K562 (cell line): ENCODE results near the gene GLRX2. TPM values are rescaled to one million over a fixed set of nuclear protein-coding genes. Genes with fewer than 3 reads are reported as not detected.
A peak's percentile ranks its signal among the peaks of the same experiment; 100 is the strongest.

Experiments used
- ATF3 ChIP-seq, 2 experiments: fragments of 450-650 bp in 1 of 2; sonication (generic) in 1 of 2; formaldehyde crosslinking in 1 of 2; IDR thresholded peaks in 1 of 2; conservative IDR thresholded peaks in 1 of 2; 2 replicates each; pipeline versions ENCODE4 v1.6.1 to v1.8.1; 2016 to 2023; ENCODE audit warnings: mild to moderate bottlenecking in 2 of 2, moderate library complexity in 2 of 2, inconsistent platforms in 1 of 2, missing genetic modification reagents in 1 of 2
- CHCHD3 ChIP-seq: fragments of 250-450 bp; sonication (Bioruptor Pico); IDR thresholded peaks from 2 replicates; pipeline ENCODE4 v2.1.2; 2022; ENCODE audit warnings: mild to moderate bottlenecking
- ERF ChIP-seq: fragments of 450-650 bp; formaldehyde crosslinking; IDR thresholded peaks from 2 replicates; pipeline ENCODE4 v1.4.0; 2020; ENCODE audit warnings: mild to moderate bottlenecking, mixed read lengths
- HOMEZ ChIP-seq: fragments of 250-450 bp; sonication (Bioruptor Pico); IDR thresholded peaks from 2 replicates; pipeline ENCODE4 v1.4.0; 2020; ENCODE audit warnings: mild to moderate bottlenecking, moderate library complexity
- KDM1A ChIP-seq, 2 experiments: fragments of 450-650 bp; IDR thresholded peaks; 2 replicates each; pipeline ENCODE4 v1.6.1; 2016; ENCODE audit warnings: mild to moderate bottlenecking in 2 of 2
- NELFE ChIP-seq: IDR thresholded peaks from 2 replicates; pipeline ENCODE4 v1.6.1; 2011; ENCODE audit warnings: mild to moderate bottlenecking; ENCODE audit not compliant: insufficient read depth, insufficient read length
- POLR3A ChIP-seq: IDR thresholded peaks from 2 replicates; pipeline ENCODE4 v1.6.1; 2011; ENCODE audit warnings: borderline replicate concordance, mild to moderate bottlenecking, moderate library complexity; ENCODE audit not compliant: insufficient read length, insufficient read depth; ENCODE audit errors: extremely low read depth
- PREB ChIP-seq: sonication (generic); formaldehyde crosslinking; IDR thresholded peaks from 2 replicates; pipeline ENCODE4 v1.8.1; 2023; ENCODE audit warnings: mild to moderate bottlenecking, missing genetic modification reagents
- PYGO2 ChIP-seq: fragments of 450-650 bp; IDR thresholded peaks from 2 replicates; pipeline ENCODE4 v1.6.1; 2016; ENCODE audit warnings: mild to moderate bottlenecking, missing genetic modification characterization, moderate library complexity, missing compliant biosample characterization
- RAD21 ChIP-seq, 2 experiments: fragments of 250-450 bp in 1 of 2; fragments of 450-650 bp in 1 of 2; sonication (Bioruptor Pico) in 1 of 2; formaldehyde crosslinking in 1 of 2; IDR thresholded peaks in 1 of 2; conservative IDR thresholded peaks in 1 of 2; 2 replicates each; pipeline versions ENCODE4 v1.4.0 to v1.8.0; 2020 to 2022; ENCODE audit warnings: mild to moderate bottlenecking in 2 of 2, moderate library complexity in 1 of 2
- SP1 ChIP-seq: sonication (generic); formaldehyde crosslinking; IDR thresholded peaks from 2 replicates; pipeline ENCODE4 v1.8.1; 2022; ENCODE audit warnings: mild to moderate bottlenecking, missing genetic modification reagents
- TAF1 ChIP-seq: IDR thresholded peaks from 2 replicates; pipeline ENCODE4 v1.6.1; 2011; ENCODE audit warnings: mild to moderate bottlenecking, low read length, moderate library complexity; ENCODE audit not compliant: insufficient read depth, control insufficient read depth, severe bottlenecking; ENCODE audit errors: extremely low read depth
- TCFL5 ChIP-seq: fragments of 250-450 bp; sonication (Bioruptor Pico); conservative IDR thresholded peaks from 2 replicates; pipeline ENCODE4 v1.6.1; 2021; ENCODE audit warnings: mild to moderate bottlenecking, moderate library complexity, matching md5 sums
- TFAM ChIP-seq: fragments of 250-450 bp; sonication (Bioruptor Pico); conservative IDR thresholded peaks from 2 replicates; pipeline ENCODE4 v1.5.0; 2021; ENCODE audit warnings: mild to moderate bottlenecking, moderate library complexity
- THAP12 ChIP-seq: fragments of 250-450 bp; sonication (Bioruptor Pico); IDR thresholded peaks from 2 replicates; pipeline ENCODE4 v1.9.0; 2021; ENCODE audit warnings: mild to moderate bottlenecking, inconsistent platforms
- U2AF2 ChIP-seq: fragments of 200-400 bp; formaldehyde crosslinking; optimal IDR thresholded peaks from 2 replicates; pipeline ENCODE3; 2017; ENCODE audit warnings: low read depth, mild to moderate bottlenecking, low read length
- ZBTB26 ChIP-seq: fragments of 450-650 bp; formaldehyde crosslinking; IDR thresholded peaks from 2 replicates; pipeline ENCODE4 v1.4.0; 2022; ENCODE audit warnings: missing genetic modification characterization
- ZNF707 ChIP-seq: fragments of 250-450 bp; sonication (Bioruptor Pico); conservative IDR thresholded peaks from 2 replicates; pipeline ENCODE4 v1.8.0; 2022; ENCODE audit warnings: inconsistent platforms, mild to moderate bottlenecking, moderate library complexity
- polyA plus RNA-seq, 8 experiments: library from polyadenylated mRNA; depleted of rRNA in 4 of 8; stranded (reverse) in 5 of 8; unstranded in 3 of 8; fragments of >200 nt; fragmentation: Nextera tagmentation in 2 of 8; fragmentation: Illumina TruSeq in 1 of 8; extraction: Ambion mirVana in 2 of 8; extraction: Trizol in 1 of 8; gene quantifications; 2 replicates each; pipeline versions ENCODE4 v1.2.1 to v1.2.3, GENCODE V29; 2011 to 2014; ENCODE audit warnings: inconsistent platforms in 1 of 8, missing spikeins in 1 of 8
- total RNA-seq, 7 experiments: library from RNA; depleted of rRNA in 6 of 7; stranded (reverse); fragments of >200 nt in 6 of 7; fragmentation: Illumina TruSeq in 2 of 7; extraction: Trizol in 2 of 7; gene quantifications; 2 replicates each; pipeline versions ENCODE4 v1.2.1 to v1.2.3, GENCODE V29; 2011 to 2021; ENCODE audit warnings: low replicate concordance in 1 of 7

Gene GLRX2
- total and polyA plus RNA-seq, 9 of the 15 experiments (the other 6 are each of a cell fraction or from before 2014, with no cell fraction given): 13.3 to 82.6 (median 55.1) TPM

GRCh38 chr1:193104907-193105820 lies at the start of gene GLRX2 (continued):
- peak; percentile 67; the same call in 1 of the 2 replicates for TF ChIP-seq ATF3 (IDR thresholded peaks at IDR 0.05)
- TF ChIP-seq ATF3 (CRISPR knock-in tag; conservative IDR thresholded peaks at IDR 0.05): peak; percentile 73
- TF ChIP-seq POLR3A: no peak
- TF ChIP-seq TCFL5 (CRISPR knock-in tag): no peak
- no peak for TF ChIP-seq PYGO2 (tag)
- TF ChIP-seq U2AF2: no peak
- peak; percentile 89; the same call in 1 of the 2 replicates for TF ChIP-seq THAP12 (CRISPR knock-in tag)
- no peak for TF ChIP-seq PREB (CRISPR knock-in tag)
- no peak for TF ChIP-seq ZNF707 (CRISPR knock-in tag)
- peak; percentile 94 for TF ChIP-seq TAF1
- TF ChIP-seq TFAM (CRISPR knock-in tag): no peak
- 0 out of 2 replicates have a peak, but pooled peaks have one; percentile 63 for TF ChIP-seq ERF (CRISPR knock-in tag)
- TF ChIP-seq RAD21 (CRISPR knock-in tag; conservative IDR thresholded peaks at IDR 0.05 in 1 of 2, IDR thresholded peaks at IDR 0.05 in 1 of 2): peak; percentile 24 to 45; a peak in 3 of 4 replicates
- TF ChIP-seq SP1: no peak; the same call in 1 of the 2 replicates
- TF ChIP-seq ZBTB26 (CRISPR knock-in tag): no peak
- no peak for TF ChIP-seq HOMEZ (CRISPR knock-in tag)
- peak; percentile 89; the same call in 1 of the 2 replicates for TF ChIP-seq CHCHD3 (CRISPR knock-in tag)
- TF ChIP-seq NELFE: no peak
- peak in 1 of 2 experiments; percentile 39; a peak in 2 of 4 replicates for TF ChIP-seq KDM1A (IDR thresholded peaks at IDR 0.05)
